Adrenal gland (tissue), 5 donors: ENCODE measurements around the gene PMPCA.

Source experiments
- CTCF ChIP-seq, 6 experiments: fragments of 450-650 bp in 4 of 6; fragments of 200-600 bp in 2 of 6; sonication (generic) in 1 of 6; IDR thresholded peaks; 1 replicate in 5 of 6; 2 replicates in 1 of 6; pipeline versions ENCODE4 v1.5.1 to v1.8.0; 2016 to 2021; ENCODE audit warnings: antibody characterized with exemption in 6 of 6, mild to moderate bottlenecking in 2 of 6, moderate library complexity in 1 of 6
- POLR2A ChIP-seq, 2 donors: fragments of 450-650 bp; IDR thresholded peaks; one replicate each; pipeline ENCODE4 v1.6.1; 2017; ENCODE audit warnings: antibody characterized with exemption in 2 of 2, mild to moderate bottlenecking in 2 of 2, moderate library complexity in 1 of 2
- donor health status: DM: no; HTN: no; CAD: no.

- TF ChIP-seq CTCF (IDR thresholded peaks at IDR 0.05) (no peak), POLR2A (IDR thresholded peaks at IDR 0.05) (no peak)
Measured at GRCh38 chr9:136465500-136466154, 55.2 kb downstream of the PMPCA start.
